Panc1 (cell line): ENCODE results near the gene COL1A1.

Source experiments
- POLR2AphosphoS5 ChIP-seq: IDR thresholded peaks from 2 replicates; pipeline ENCODE4 v1.6.1; 2012; ENCODE audit warnings: mild to moderate bottlenecking, low read depth, low read length, moderate library complexity
- REST ChIP-seq, 2 experiments: IDR thresholded peaks; 2 replicates each; pipeline ENCODE4 v1.6.1; 2011 to 2012; ENCODE audit warnings: low read depth in 2 of 2, control low read depth in 1 of 2, low read length in 1 of 2, mild to moderate bottlenecking in 1 of 2, moderate library complexity in 1 of 2; ENCODE audit not compliant: insufficient read depth in 1 of 2
- SIN3A ChIP-seq: IDR thresholded peaks from 2 replicates; pipeline ENCODE4 v1.6.1; 2012; ENCODE audit warnings: low read depth, mild to moderate bottlenecking, low read length, moderate library complexity, borderline replicate concordance; ENCODE audit not compliant: insufficient read depth
- TCF7L2 ChIP-seq: IDR thresholded peaks from 2 replicates; pipeline ENCODE4 v1.6.1; 2011; ENCODE audit warnings: mild to moderate bottlenecking, low read depth, low read length, inconsistent platforms
- TF ChIP-seq, protein P1 (sequence below): fragments of 450-650 bp; IDR thresholded peaks from 2 replicates; pipeline ENCODE4 v1.5.1; 2017; ENCODE audit warnings: mild to moderate bottlenecking

- TF ChIP-seq, protein P1, sequence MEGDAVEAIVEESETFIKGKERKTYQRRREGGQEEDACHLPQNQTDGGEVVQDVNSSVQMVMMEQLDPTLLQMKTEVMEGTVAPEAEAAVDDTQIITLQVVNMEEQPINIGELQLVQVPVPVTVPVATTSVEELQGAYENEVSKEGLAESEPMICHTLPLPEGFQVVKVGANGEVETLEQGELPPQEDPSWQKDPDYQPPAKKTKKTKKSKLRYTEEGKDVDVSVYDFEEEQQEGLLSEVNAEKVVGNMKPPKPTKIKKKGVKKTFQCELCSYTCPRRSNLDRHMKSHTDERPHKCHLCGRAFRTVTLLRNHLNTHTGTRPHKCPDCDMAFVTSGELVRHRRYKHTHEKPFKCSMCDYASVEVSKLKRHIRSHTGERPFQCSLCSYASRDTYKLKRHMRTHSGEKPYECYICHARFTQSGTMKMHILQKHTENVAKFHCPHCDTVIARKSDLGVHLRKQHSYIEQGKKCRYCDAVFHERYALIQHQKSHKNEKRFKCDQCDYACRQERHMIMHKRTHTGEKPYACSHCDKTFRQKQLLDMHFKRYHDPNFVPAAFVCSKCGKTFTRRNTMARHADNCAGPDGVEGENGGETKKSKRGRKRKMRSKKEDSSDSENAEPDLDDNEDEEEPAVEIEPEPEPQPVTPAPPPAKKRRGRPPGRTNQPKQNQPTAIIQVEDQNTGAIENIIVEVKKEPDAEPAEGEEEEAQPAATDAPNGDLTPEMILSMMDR = no peak
- TF ChIP-seq TCF7L2 (no peak), POLR2AphosphoS5 (no peak), REST (IDR thresholded peaks at IDR 0.05; ENCODE audit: insufficient read depth in 1 of 2, low read depth in 2 of 2, low read length in 1 of 2) (no peak), SIN3A (no peak)
These were observed 17.9 kb upstream of the COL1A1 start for GRCh38 chr17:50219342-50219741.
